ENCODE data around the gene MLPH.

Gene MLPH

DNA sequence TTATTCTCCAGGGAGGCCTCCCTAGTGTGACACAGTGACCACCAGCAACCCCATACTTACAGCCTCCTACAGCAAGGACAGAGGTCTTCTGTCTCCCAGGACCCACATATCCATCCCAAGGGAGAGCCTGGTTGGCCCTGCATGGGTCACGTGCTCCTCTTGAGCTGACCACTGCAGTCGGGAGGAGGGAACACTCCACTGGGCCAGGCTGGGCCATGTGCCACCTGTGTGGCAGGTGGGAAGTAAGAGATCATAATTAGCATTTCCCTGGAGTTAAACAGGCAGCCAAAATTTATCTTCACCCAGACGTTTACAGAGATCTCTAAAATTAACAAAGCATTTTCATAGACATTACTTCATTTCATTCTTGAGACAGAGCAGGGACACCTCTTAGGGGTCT, 33.4 kb upstream of the MLPH start:
- Histone ChIP-seq H3K4me3 (ENCODE audit: low read length) (no peak overlapping the region), H3K18ac (ENCODE audit: low read length) (no peak overlapping the region), H3K79me2 (ENCODE audit: control insufficient read depth, insufficient read depth, low read length) (no peaks in the 10 kb centered on the region), H2BK15ac (replicated peaks; ENCODE audit: low read depth) (no peak overlapping the region), H3K4ac (ENCODE audit: low read depth, low read length) (no peak overlapping the region), H3K27ac (ENCODE audit: low read depth, low read length) (no peak overlapping the region), H4K8ac (ENCODE audit: low read depth, low read length) (no peak overlapping the region), H3K9ac (ENCODE audit: low read length) (no peak overlapping the region), H3K79me1 (ENCODE audit: low read length) (no peaks in the 10 kb centered on the region), H3K36me3 (ENCODE audit: control insufficient read depth, insufficient read depth, low read length) (no peaks in the 10 kb centered on the region), H4K5ac (ENCODE audit: low read length) (no peak overlapping the region), H3K27me3 (ENCODE audit: insufficient read depth, low read length, poor library complexity) (no peaks in the 10 kb centered on the region), H3K4me2 (ENCODE audit: low read length) (no peak overlapping the region), H3K56ac (ENCODE audit: low read length) (no peak overlapping the region), H2AK5ac (ENCODE audit: low read length) (no peak overlapping the region), H2BK5ac (ENCODE audit: low read length) (no peak overlapping the region), H3K23ac (ENCODE audit: low read length) (no peak overlapping the region), H3K4me1 (ENCODE audit: control insufficient read depth, low read depth, low read length) (no peaks in the 10 kb centered on the region), H2BK120ac (ENCODE audit: low read depth, low read length) (no peak overlapping the region)
- DNase-seq = no peak
- WGBS (ENCODE audit: extremely low coverage, insufficient coverage, low lambda C conversion rate) = no CpG with 5 or more reads among the region's 3 CpGs

GRCh38 chr2:237455764-237456163, 31.3 kb upstream of the MLPH start:
- Histone ChIP-seq H2BK120ac (ENCODE audit: low read depth, low read length) (no peak overlapping the region), H3K9ac (ENCODE audit: low read length) (no peak overlapping the region), H3K79me2 (ENCODE audit: control insufficient read depth, insufficient read depth, low read length) (no peaks in the 10 kb centered on the region), H2AK5ac (ENCODE audit: low read length) (no peak overlapping the region), H4K8ac (ENCODE audit: low read depth, low read length) (no peak overlapping the region), H3K27me3 (ENCODE audit: insufficient read depth, low read length, poor library complexity) (no peaks in the 10 kb centered on the region), H3K56ac (ENCODE audit: low read length) (no peak overlapping the region), H3K4me1 (ENCODE audit: control insufficient read depth, low read depth, low read length) (no peaks in the 10 kb centered on the region), H3K4ac (ENCODE audit: low read depth, low read length) (no peak overlapping the region), H4K5ac (ENCODE audit: low read length) (no peak overlapping the region), H3K23ac (ENCODE audit: low read length) (no peak overlapping the region), H3K27ac (ENCODE audit: low read depth, low read length) (no peak overlapping the region), H3K79me1 (ENCODE audit: low read length) (no peaks in the 10 kb centered on the region), H3K36me3 (ENCODE audit: control insufficient read depth, insufficient read depth, low read length) (no peaks in the 10 kb centered on the region), H2BK15ac (replicated peaks; ENCODE audit: low read depth) (no peak overlapping the region), H2BK5ac (ENCODE audit: low read length) (no peak overlapping the region), H3K18ac (ENCODE audit: low read length) (no peak overlapping the region), H3K4me3 (ENCODE audit: low read length) (no peak overlapping the region), H3K4me2 (ENCODE audit: low read length) (no peak overlapping the region)
- WGBS (ENCODE audit: extremely low coverage, insufficient coverage, low lambda C conversion rate) = no CpG with 5 or more reads among the region's 5 CpGs
- DNase-seq = no peak

GRCh38 chr2:237456200-237456843, 30.7 kb upstream of the MLPH start:
- H3K79me1 ChIP-seq (ENCODE audit: low read length) = no peaks in the 10 kb centered on the region
- H3K23ac ChIP-seq (ENCODE audit: low read length) = no peak overlapping the region
- H2BK120ac ChIP-seq (ENCODE audit: low read depth, low read length) = no peak overlapping the region
- H3K4ac ChIP-seq (ENCODE audit: low read depth, low read length) = no peak overlapping the region
- H2BK5ac ChIP-seq (ENCODE audit: low read length) = no peak overlapping the region
- no peaks in the 10 kb centered on the region for H3K79me2 ChIP-seq (ENCODE audit: control insufficient read depth, insufficient read depth, low read length)
- no peak overlapping the region for H4K5ac ChIP-seq (ENCODE audit: low read length)
- no peak for DNase-seq
- H3K4me1 ChIP-seq (ENCODE audit: control insufficient read depth, low read depth, low read length) = no peaks in the 10 kb centered on the region
- no peak overlapping the region for H2AK5ac ChIP-seq (ENCODE audit: low read length)
- no CpG with 5 or more reads among the region's 11 CpGs for WGBS (ENCODE audit: extremely low coverage, insufficient coverage, low lambda C conversion rate)
- no peak overlapping the region for H4K8ac ChIP-seq (ENCODE audit: low read depth, low read length)
- H3K56ac ChIP-seq (ENCODE audit: low read length) = no peak overlapping the region
- no peak overlapping the region for H3K18ac ChIP-seq (ENCODE audit: low read length)
- H3K27ac ChIP-seq (ENCODE audit: low read depth, low read length) = no peak overlapping the region
- no peak overlapping the region for H3K4me2 ChIP-seq (ENCODE audit: low read length)
- H3K36me3 ChIP-seq (ENCODE audit: control insufficient read depth, insufficient read depth, low read length) = no peaks in the 10 kb centered on the region
- H2BK15ac ChIP-seq (replicated peaks; ENCODE audit: low read depth) = no peak overlapping the region
- no peak overlapping the region for H3K9ac ChIP-seq (ENCODE audit: low read length)
- no peak overlapping the region for H3K4me3 ChIP-seq (ENCODE audit: low read length)
- H3K27me3 ChIP-seq (ENCODE audit: insufficient read depth, low read length, poor library complexity) = no peaks in the 10 kb centered on the region

GRCh38 chr2:237457388-237457941, 29.6 kb upstream of the MLPH start:
- H3K4me3 ChIP-seq (ENCODE audit: low read length) = no peak overlapping the region
- WGBS (ENCODE audit: extremely low coverage, insufficient coverage, low lambda C conversion rate) = no CpG with 5 or more reads among the region's 2 CpGs
- no peak overlapping the region for H3K23ac ChIP-seq (ENCODE audit: low read length)
- no peak overlapping the region for H3K18ac ChIP-seq (ENCODE audit: low read length)
- H3K4ac ChIP-seq (ENCODE audit: low read depth, low read length) = no peak overlapping the region
- H3K4me2 ChIP-seq (ENCODE audit: low read length) = no peak overlapping the region
- H2BK5ac ChIP-seq (ENCODE audit: low read length) = no peak overlapping the region
- no peak for DNase-seq
- no peak overlapping the region for H3K27ac ChIP-seq (ENCODE audit: low read depth, low read length)
- H3K79me2 ChIP-seq (ENCODE audit: control insufficient read depth, insufficient read depth, low read length) = no peaks in the 10 kb centered on the region
- H2BK15ac ChIP-seq (replicated peaks; ENCODE audit: low read depth) = no peak overlapping the region
- H3K56ac ChIP-seq (ENCODE audit: low read length) = no peak overlapping the region
- no peaks in the 10 kb centered on the region for H3K36me3 ChIP-seq (ENCODE audit: control insufficient read depth, insufficient read depth, low read length)
- H3K27me3 ChIP-seq (ENCODE audit: insufficient read depth, low read length, poor library complexity) = no peaks in the 10 kb centered on the region
- H3K9ac ChIP-seq (ENCODE audit: low read length) = no peak overlapping the region
- no peak overlapping the region for H4K5ac ChIP-seq (ENCODE audit: low read length)
- no peak overlapping the region for H2AK5ac ChIP-seq (ENCODE audit: low read length)
- H2BK120ac ChIP-seq (ENCODE audit: low read depth, low read length) = no peak overlapping the region
- no peaks in the 10 kb centered on the region for H3K79me1 ChIP-seq (ENCODE audit: low read length)
- H4K8ac ChIP-seq (ENCODE audit: low read depth, low read length) = no peak overlapping the region
- no peaks in the 10 kb centered on the region for H3K4me1 ChIP-seq (ENCODE audit: control insufficient read depth, low read depth, low read length)

- no CpG with 5 or more reads among the region's 1 CpG for WGBS (ENCODE audit: extremely low coverage, insufficient coverage, low lambda C conversion rate)
These were observed 28.5 kb upstream of the MLPH start for GRCh38 chr2:237458519-237458918.

DNA sequence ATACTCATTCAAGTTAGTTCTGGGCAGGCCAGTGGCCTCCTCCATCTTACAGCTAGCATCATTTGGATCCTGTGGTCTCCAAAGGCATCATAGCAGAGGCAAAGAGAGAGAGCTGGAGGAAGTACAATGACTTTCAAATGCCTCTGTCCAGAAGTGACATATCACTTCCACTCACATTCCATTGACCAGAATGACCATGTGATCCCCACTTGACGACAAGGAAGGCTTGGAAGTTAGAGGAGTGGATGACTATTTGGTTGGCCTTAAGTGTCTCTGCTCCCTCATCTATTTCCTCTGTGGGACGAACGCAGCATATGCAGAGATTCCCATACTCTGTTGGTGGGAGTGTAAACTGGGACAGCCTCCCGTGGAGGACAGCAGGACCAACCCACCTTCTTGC, 27.8 kb upstream of the MLPH start:
- Histone ChIP-seq H3K4me2 (ENCODE audit: low read length) (no peak overlapping the region), H2BK15ac (replicated peaks; ENCODE audit: low read depth) (no peak overlapping the region), H2BK120ac (ENCODE audit: low read depth, low read length) (no peak overlapping the region), H2BK5ac (ENCODE audit: low read length) (no peak overlapping the region), H4K5ac (ENCODE audit: low read length) (no peak overlapping the region), H3K27ac (ENCODE audit: low read depth, low read length) (no peak overlapping the region), H3K4ac (ENCODE audit: low read depth, low read length) (no peak overlapping the region), H3K56ac (ENCODE audit: low read length) (no peak overlapping the region), H3K27me3 (ENCODE audit: insufficient read depth, low read length, poor library complexity) (no peaks in the 10 kb centered on the region), H3K4me1 (ENCODE audit: control insufficient read depth, low read depth, low read length) (no peaks in the 10 kb centered on the region), H3K18ac (ENCODE audit: low read length) (no peak overlapping the region), H3K9ac (ENCODE audit: low read length) (no peak overlapping the region), H3K79me2 (ENCODE audit: control insufficient read depth, insufficient read depth, low read length) (no peaks in the 10 kb centered on the region), H4K8ac (ENCODE audit: low read depth, low read length) (no peak overlapping the region), H2AK5ac (ENCODE audit: low read length) (no peak overlapping the region), H3K79me1 (ENCODE audit: low read length) (no peaks in the 10 kb centered on the region), H3K23ac (ENCODE audit: low read length) (no peak overlapping the region), H3K4me3 (ENCODE audit: low read length) (no peak overlapping the region), H3K36me3 (ENCODE audit: control insufficient read depth, insufficient read depth, low read length) (no peaks in the 10 kb centered on the region)
- WGBS (ENCODE audit: extremely low coverage, insufficient coverage, low lambda C conversion rate) = no CpG with 5 or more reads among the region's 4 CpGs
- DNase-seq = no peak

More at GRCh38 chr2:237458519-237458918, 28.5 kb upstream of the MLPH start:
- Histone ChIP-seq H3K9ac (ENCODE audit: low read length) (no peak overlapping the region), H3K4me1 (ENCODE audit: control insufficient read depth, low read depth, low read length) (no peaks in the 10 kb centered on the region), H3K4me2 (ENCODE audit: low read length) (no peak overlapping the region), H3K36me3 (ENCODE audit: control insufficient read depth, insufficient read depth, low read length) (no peaks in the 10 kb centered on the region), H2BK15ac (replicated peaks; ENCODE audit: low read depth) (no peak overlapping the region), H2BK5ac (ENCODE audit: low read length) (no peak overlapping the region), H2BK120ac (ENCODE audit: low read depth, low read length) (no peak overlapping the region), H3K79me1 (ENCODE audit: low read length) (no peaks in the 10 kb centered on the region), H2AK5ac (ENCODE audit: low read length) (no peak overlapping the region), H3K27ac (ENCODE audit: low read depth, low read length) (no peak overlapping the region), H3K23ac (ENCODE audit: low read length) (no peak overlapping the region), H3K56ac (ENCODE audit: low read length) (no peak overlapping the region), H3K18ac (ENCODE audit: low read length) (no peak overlapping the region), H3K4ac (ENCODE audit: low read depth, low read length) (no peak overlapping the region), H3K4me3 (ENCODE audit: low read length) (no peak overlapping the region), H4K5ac (ENCODE audit: low read length) (no peak overlapping the region), H3K27me3 (ENCODE audit: insufficient read depth, low read length, poor library complexity) (no peaks in the 10 kb centered on the region), H4K8ac (ENCODE audit: low read depth, low read length) (no peak overlapping the region), H3K79me2 (ENCODE audit: control insufficient read depth, insufficient read depth, low read length) (no peaks in the 10 kb centered on the region)
- no peak for DNase-seq
